ENCODE measurements around the gene RNF166. TPM values are rescaled to one million over a fixed set of nuclear protein-coding genes. Genes with fewer than 3 reads are reported as not detected.

The RNF166 gene
- total RNA-seq, 4 donors from 2014 or later, result 14.7 to 21.8 (median 17.7) TPM

- H3K4me3 ChIP-seq (ENCODE audit: low read depth, poor library complexity, severe bottlenecking), result no peak overlapping the region
- TF ChIP-seq CTCF (IDR thresholded peaks at IDR 0.05) (no peak), POLR2A (IDR thresholded peaks at IDR 0.05) (no peak)
- DNase-seq (ENCODE audit: low spot score in 2 of 2), result no peak
- WGBS, 2 donors, result 92 to 96% methylated on average over 12 to 18 of the region's 19 CpGs
- intact Hi-C loops (cut with DNase I; ENCODE audit: low total_unique reads), result no loop called here
These were observed 48.8 kb downstream of the RNF166 start for GRCh38 chr16:88657371-88657770.

DNA sequence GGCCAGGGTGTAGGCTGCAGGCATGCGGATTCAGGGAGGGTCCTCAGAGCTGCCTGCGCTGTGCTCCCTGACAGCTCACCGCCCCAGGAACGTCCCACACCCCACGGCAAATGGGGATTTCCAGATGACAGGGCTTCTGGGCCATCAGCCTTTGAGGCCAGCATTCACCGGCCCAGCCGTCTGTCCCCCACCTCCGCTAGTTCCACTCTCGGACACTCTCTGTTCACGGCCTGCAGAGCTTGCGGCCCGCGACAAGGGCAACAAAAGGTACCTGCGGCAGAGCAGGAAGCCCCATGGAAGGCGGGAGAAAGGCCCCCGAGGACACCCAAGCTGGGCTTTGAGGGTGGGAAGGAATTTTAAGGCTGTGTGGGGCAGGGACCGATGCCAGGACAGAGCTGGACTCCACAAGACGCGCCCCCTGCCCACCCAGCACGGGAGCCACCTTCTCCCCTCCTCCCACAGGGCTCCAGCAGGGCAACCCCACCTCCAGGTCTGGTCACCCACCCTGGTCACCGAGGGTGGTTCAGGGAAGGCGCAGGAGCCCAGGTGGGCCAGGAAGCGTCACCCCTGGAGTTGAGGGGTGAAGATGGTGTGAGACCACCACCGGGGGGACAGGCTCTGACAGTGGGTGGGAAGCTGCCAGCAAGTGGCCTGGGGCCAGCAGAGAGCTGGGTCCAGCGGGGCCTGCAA, 49.8 kb downstream of the RNF166 start:
- whole genome bisulfite sequencing, 2 donors, result 83 to 84% methylated on average over 25 of the region's 25 CpGs
- H3K4me3 ChIP-seq (ENCODE audit: low read depth, poor library complexity, severe bottlenecking), result no peak overlapping the region
- TF ChIP-seq POLR2A (IDR thresholded peaks at IDR 0.05) (no peak), CTCF (IDR thresholded peaks at IDR 0.05) (no peak)
- intact Hi-C loops (cut with DNase I; ENCODE audit: low total_unique reads), result no loop called here
- DNase-seq (ENCODE audit: low spot score in 2 of 2), result no peak

GRCh38 chr16:88655733-88656281, 50.4 kb downstream of the RNF166 start:
- TF ChIP-seq POLR2A (IDR thresholded peaks at IDR 0.05) (no peak), CTCF (IDR thresholded peaks at IDR 0.05) (no peak)

GRCh38 chr16:88655053-88655732, 51.0 kb downstream of the RNF166 start:
- TF ChIP-seq POLR2A (IDR thresholded peaks at IDR 0.05) (no peak), CTCF (IDR thresholded peaks at IDR 0.05) (no peak)
- intact Hi-C loops (cut with DNase I; ENCODE audit: low total_unique reads), result no loop called here
- no peak overlapping the region for H3K4me3 ChIP-seq (ENCODE audit: low read depth, poor library complexity, severe bottlenecking)
- no peak for DNase-seq (ENCODE audit: low spot score in 2 of 2)
- 93 to 94% methylated on average over 45 to 50 of the region's 50 CpGs for WGBS, 2 donors

More at GRCh38 chr16:88655733-88656281, 50.4 kb downstream of the RNF166 start:
- no peak overlapping the region for H3K4me3 ChIP-seq (ENCODE audit: low read depth, poor library complexity, severe bottlenecking)
- intact Hi-C loops (cut with DNase I; ENCODE audit: low total_unique reads), result no loop called here
- DNase-seq (ENCODE audit: low spot score in 2 of 2), result no peak
- 92 to 95% methylated on average over 28 to 29 of the region's 29 CpGs for WGBS, 2 donors

GRCh38 chr16:88654363-88655052, 51.7 kb downstream of the RNF166 start:
- no peak overlapping the region for H3K4me3 ChIP-seq (ENCODE audit: low read depth, poor library complexity, severe bottlenecking)
- intact Hi-C loops (cut with DNase I; ENCODE audit: low total_unique reads), result no loop called here
- 89% methylated on average over 23 to 28 of the region's 28 CpGs for WGBS, 2 donors
- no peak for DNase-seq (ENCODE audit: low spot score in 2 of 2)
- TF ChIP-seq CTCF (IDR thresholded peaks at IDR 0.05) (no peak), POLR2A (IDR thresholded peaks at IDR 0.05) (no peak)

Data from lower leg skin (tissue), 4 donors.